Activated naive CD4-positive, alpha-beta T cell treated with anti-CD3 and anti-CD28 coated beads, Interleukin-2, amount 50 U/mL, for 72 hours (primary cell): ENCODE data around the gene LRCH1. TPM values are rescaled to one million over a fixed set of nuclear protein-coding genes. Genes with fewer than 3 reads are reported as not detected.

Experiments
- ATAC-seq, 2 donors: fragments of 150-1000 bp; cut with Tn5 transposase; 2 replicates each; pipeline ENCODE4 v1.10.0; 2021; ENCODE audit warnings: mild to moderate bottlenecking in 2 of 2, moderate library complexity in 2 of 2
- DNase-seq, 2 donors: peaks; one replicate each; pipeline ENCODE4 v3.0.0; 2021 to 2022; ENCODE audit warnings: low spot score in 2 of 2
- H3K27ac Mint-ChIP-seq, 2 donors: one replicate each; pipeline ENCODE4 v1.8.0; 2022; ENCODE audit warnings: mild to moderate bottlenecking in 2 of 2, mixed read lengths in 2 of 2
- H3K36me3 Mint-ChIP-seq, 2 donors: one replicate each; pipeline ENCODE4 v1.8.0; 2022; ENCODE audit warnings: mixed read lengths in 2 of 2
- H3K9me3 Mint-ChIP-seq, 2 donors: one replicate each; pipeline ENCODE4 v1.8.0; 2022; ENCODE audit warnings: mixed read lengths in 2 of 2
- total RNA-seq, 2 donors: library from RNA; stranded (reverse); gene quantifications; one replicate each; pipeline ENCODE4 v1.2.3, GENCODE V29; 2022

LRCH1 gene
- total RNA-seq, 2 donors from 2014 or later, result 17.5 to 21.5 TPM

- no peak for ATAC-seq
- Mint-ChIP-seq H3K36me3 (no peaks in the 10 kb centered on the region), H3K27ac (no peak overlapping the region)
Observed at GRCh38 chr13:46614582-46614981, 61.6 kb downstream of the LRCH1 start.

GRCh38 chr13:46615888-46616531 lies 63.0 kb downstream of the LRCH1 start:
- H3K36me3 Mint-ChIP-seq, result no peaks in the 10 kb centered on the region
- DNase-seq, result no peak
- H3K27ac Mint-ChIP-seq, result no peak overlapping the region
- no peak for ATAC-seq
- no peaks in the 10 kb centered on the region for H3K9me3 Mint-ChIP-seq

More at GRCh38 chr13:46614582-46614981, 61.6 kb downstream of the LRCH1 start:
- no peak for DNase-seq
- no peaks in the 10 kb centered on the region for H3K9me3 Mint-ChIP-seq

DNA sequence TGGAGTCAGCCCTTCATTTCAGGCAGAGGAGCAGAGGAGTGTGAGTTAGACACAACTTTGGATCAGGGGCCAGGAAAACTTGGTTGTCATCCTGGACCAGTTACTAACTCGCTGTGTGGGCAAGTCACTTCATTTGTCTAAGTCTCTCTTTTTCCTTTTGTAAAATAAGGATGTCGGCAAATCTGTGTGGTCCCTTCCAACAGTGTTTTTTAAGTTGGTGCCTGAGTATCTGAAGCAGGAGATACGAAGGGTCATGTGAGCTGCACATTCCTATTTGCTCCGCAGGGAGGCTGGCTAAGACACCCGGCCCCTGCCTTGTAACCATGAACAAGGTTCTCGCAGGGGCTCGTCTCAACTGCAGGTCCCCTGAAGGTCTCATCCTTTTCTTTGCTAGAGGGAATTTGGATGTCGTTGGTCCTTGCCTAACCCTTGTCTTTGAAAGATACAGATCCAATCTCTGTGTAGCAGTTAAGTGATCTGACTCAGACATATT lies 64.3 kb downstream of the LRCH1 start:
- Mint-ChIP-seq H3K27ac (no peak overlapping the region), H3K9me3 (no peaks in the 10 kb centered on the region), H3K36me3 (no peaks in the 10 kb centered on the region)
- DNase-seq (no peak), ATAC-seq (no peak)

GRCh38 chr13:46617885-46618284 lies 64.9 kb downstream of the LRCH1 start:
- no peaks in the 10 kb centered on the region for H3K36me3 Mint-ChIP-seq
- DNase-seq, result no peak
- H3K27ac Mint-ChIP-seq, result no peak overlapping the region
- no peak for ATAC-seq
- H3K9me3 Mint-ChIP-seq, result no peaks in the 10 kb centered on the region

DNA sequence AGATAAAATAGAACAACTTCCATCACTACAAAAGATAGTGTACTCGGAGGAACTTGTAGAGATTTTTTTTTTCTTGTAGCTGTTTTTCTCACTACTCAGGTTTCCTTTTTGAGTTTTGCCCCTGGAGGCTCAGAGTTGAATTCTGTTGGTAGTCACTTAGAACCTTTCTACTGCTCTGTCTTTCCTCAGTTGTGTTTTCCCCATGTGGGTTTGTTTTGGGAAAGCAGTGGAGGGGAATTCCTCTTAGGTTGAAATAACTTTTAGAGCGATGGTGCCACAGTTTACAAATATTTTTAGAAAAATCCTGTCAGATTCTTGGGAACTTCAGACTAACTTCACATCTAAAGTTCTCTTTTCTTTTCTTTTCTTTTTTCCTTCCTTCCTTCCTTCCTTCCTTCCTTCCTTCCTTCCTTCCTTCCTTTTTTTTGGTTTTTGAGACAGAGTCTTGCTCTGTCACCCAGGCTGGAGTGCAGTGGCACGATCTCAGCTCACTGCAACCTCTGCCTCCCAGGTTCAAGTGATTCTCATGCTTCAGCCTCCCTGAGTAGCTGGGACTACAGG lies 65.8 kb downstream of the LRCH1 start:
- DNase-seq (no peak), ATAC-seq (no peak)
- no peaks in the 10 kb centered on the region for H3K9me3 Mint-ChIP-seq
- no peak overlapping the region for H3K27ac Mint-ChIP-seq
- no peaks in the 10 kb centered on the region for H3K36me3 Mint-ChIP-seq

- H3K9me3 Mint-ChIP-seq, result no peaks in the 10 kb centered on the region
- no peaks in the 10 kb centered on the region for H3K36me3 Mint-ChIP-seq
- DNase-seq (no peak), ATAC-seq (no peak)
- H3K27ac Mint-ChIP-seq, result no peak overlapping the region
Observed at GRCh38 chr13:46620029-46620428, 67.1 kb downstream of the LRCH1 start.

DNA sequence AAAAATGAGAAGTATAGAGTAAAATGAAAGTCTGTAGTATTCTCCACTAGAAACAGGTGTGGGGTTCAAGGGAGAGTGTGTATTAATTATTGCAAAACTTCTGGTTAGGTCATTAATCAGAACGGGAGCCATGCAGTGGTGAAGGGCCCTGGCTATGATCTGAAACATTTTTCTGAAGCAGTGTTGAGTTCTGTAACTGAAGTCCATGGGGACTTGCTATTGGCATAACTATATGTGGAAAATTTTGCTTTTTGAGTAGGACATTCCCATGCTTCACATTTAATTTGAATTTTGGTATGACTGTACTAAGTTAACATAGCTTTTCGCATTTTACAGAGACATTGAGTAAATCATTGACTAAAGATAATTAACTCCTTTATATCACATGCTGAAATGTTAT lies 67.5 kb downstream of the LRCH1 start:
- DNase-seq (no peak), ATAC-seq (no peak)
- no peak overlapping the region for H3K27ac Mint-ChIP-seq
- H3K36me3 Mint-ChIP-seq, result no peaks in the 10 kb centered on the region
- H3K9me3 Mint-ChIP-seq, result no peaks in the 10 kb centered on the region

- H3K27ac Mint-ChIP-seq, result no peak overlapping the region
- ATAC-seq, result no peak
- no peaks in the 10 kb centered on the region for H3K9me3 Mint-ChIP-seq
- no peaks in the 10 kb centered on the region for H3K36me3 Mint-ChIP-seq
- DNase-seq, result no peak
Observed at GRCh38 chr13:46621133-46621532, 68.2 kb downstream of the LRCH1 start.

- Mint-ChIP-seq H3K9me3 (no peaks in the 10 kb centered on the region), H3K36me3 (peaks cover 0 to 5% of the 10 kb centered on the region in 2 donors), H3K27ac (no peak overlapping the region)
- ATAC-seq (no peak), DNase-seq (no peak)
Observed at GRCh38 chr13:46621792-46622629, 69.0 kb downstream of the LRCH1 start.

DNA sequence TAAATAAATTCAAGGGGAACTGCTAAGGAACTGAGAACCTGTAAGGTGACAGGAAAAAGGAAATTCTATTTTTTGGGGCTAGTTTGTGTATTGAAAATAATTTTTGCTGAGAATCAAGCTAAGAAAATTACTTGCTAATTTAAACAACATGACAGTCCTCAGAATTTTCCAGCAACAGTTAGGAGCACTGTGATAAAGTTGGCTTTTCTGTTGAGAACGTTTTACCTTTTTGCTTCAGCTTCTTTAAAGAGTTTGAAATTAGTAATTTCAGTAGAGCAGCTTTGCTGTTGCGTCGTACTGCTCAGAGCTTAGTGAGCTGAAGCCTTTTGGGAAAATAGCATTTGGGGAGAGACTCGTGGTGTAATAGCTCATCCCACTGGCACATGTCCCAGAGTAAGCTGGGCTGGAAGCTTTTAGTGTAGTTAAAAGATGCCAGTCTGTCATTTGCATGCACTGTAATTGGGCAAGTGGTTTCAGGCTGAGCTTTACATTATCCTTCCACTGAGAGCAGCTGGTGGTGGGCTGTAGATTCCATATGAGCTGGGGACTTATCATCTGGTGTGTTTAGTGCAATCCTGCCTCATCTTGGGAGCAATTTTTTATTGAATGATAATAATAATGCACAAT lies 69.8 kb downstream of the LRCH1 start:
- Mint-ChIP-seq H3K36me3 (peaks cover 0 to 5% of the 10 kb centered on the region in 2 donors), H3K9me3 (no peaks in the 10 kb centered on the region), H3K27ac (no peak overlapping the region)
- ATAC-seq (no peak), DNase-seq (no peak)

- no peak for ATAC-seq
- Mint-ChIP-seq H3K9me3 (peaks cover 0 to 3% of the 10 kb centered on the region in 2 donors), H3K36me3 (peaks cover 0 to 5% of the 10 kb centered on the region in 2 donors), H3K27ac (no peak overlapping the region)
- DNase-seq, result no peak
Observed at GRCh38 chr13:46624353-46624752, 71.4 kb downstream of the LRCH1 start.

GRCh38 chr13:46624821-46625220 lies 71.9 kb downstream of the LRCH1 start:
- ATAC-seq, result no peak
- no peak for DNase-seq
- Mint-ChIP-seq H3K36me3 (peaks cover 0 to 5% of the 10 kb centered on the region in 2 donors), H3K9me3 (peaks cover 0 to 3% of the 10 kb centered on the region in 2 donors), H3K27ac (no peak overlapping the region)

DNA sequence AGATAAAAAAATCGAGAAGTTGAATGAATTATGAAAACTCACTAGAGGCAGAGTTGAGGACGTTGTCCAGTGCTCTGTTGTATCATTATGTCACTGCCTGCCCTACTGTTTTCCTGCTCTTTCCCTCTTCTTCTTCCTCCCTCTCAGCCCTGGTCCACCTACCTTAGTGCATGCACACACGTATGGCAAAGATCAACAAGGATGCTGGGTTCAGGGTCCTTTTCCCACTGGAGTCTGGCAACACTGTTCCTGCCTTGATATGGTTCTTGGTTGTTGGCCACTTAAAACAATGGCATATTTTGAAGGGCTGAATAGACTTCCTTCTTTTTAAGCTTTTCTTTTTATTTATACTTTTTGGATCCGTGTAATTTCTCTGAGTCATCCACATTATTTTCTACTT lies 74.5 kb downstream of the LRCH1 start:
- no peak for ATAC-seq
- H3K27ac Mint-ChIP-seq, result no peak overlapping the region

DNA sequence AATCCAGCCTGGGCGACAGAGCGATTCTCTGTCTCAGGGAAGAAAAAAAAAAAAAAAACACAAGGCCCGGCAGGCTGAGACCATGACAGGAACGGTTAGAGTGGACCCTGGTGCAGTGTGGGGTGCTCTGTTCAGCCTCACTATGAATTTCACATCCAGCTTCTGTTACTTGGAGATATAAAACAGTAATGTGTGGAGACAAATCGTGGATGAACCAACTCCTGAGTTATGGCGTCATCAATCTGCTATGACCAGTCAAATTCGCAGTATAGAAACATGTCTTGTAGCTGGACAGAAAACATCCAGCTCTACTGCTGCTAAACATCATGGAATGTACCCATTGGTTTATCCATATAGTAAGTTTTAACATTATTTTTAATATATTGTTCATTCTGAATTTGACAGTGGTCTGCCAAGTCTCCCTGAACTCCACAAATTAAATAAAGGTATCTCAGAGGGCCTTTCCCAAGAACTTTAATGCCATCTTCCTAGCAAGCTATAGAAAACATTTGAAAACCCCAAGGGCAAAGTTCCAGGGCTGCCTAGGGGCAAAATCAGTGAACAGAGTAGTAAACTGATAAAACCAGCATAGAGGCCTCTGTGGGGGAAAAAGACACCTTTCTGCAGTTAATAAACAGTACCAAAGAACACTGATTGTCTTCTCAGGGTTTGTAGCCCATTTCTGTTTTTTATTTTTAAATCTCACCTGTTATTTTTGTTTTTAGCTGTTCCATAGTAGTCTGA lies 75.8 kb downstream of the LRCH1 start:
- peaks cover 0 to 5% of the 10 kb centered on the region in 2 donors for H3K36me3 Mint-ChIP-seq
- peaks cover 0 to 3% of the 10 kb centered on the region in 2 donors for H3K9me3 Mint-ChIP-seq
- ATAC-seq (no peak), DNase-seq (no peak)
- H3K27ac Mint-ChIP-seq, result no peak overlapping the region

More for the DNA sequence above, 74.5 kb downstream of the LRCH1 start:
- Mint-ChIP-seq H3K36me3 (peaks cover 0 to 5% of the 10 kb centered on the region in 2 donors), H3K9me3 (peaks cover 0 to 3% of the 10 kb centered on the region in 2 donors)
- DNase-seq, result no peak

- ATAC-seq, result no peak
- no peak for DNase-seq
Observed at GRCh38 chr13:46629811-46630413, 76.9 kb downstream of the LRCH1 start.

More at GRCh38 chr13:46629811-46630413, 76.9 kb downstream of the LRCH1 start:
- H3K36me3 Mint-ChIP-seq, result peaks cover 5% of the 10 kb centered on the region in 2 donors
- H3K9me3 Mint-ChIP-seq, result peaks cover 0 to 10% of the 10 kb centered on the region in 2 donors
- peak overlapping the region in 1 of 2 donors; percentile 43 for H3K27ac Mint-ChIP-seq
